ENCODE measurements around the gene STIM1. TPM values are rescaled to one million over a fixed set of nuclear protein-coding genes. Genes with fewer than 3 reads are reported as not detected.
A peak's percentile ranks its signal among the peaks of the same experiment; 100 is the strongest.

STIM1 gene
- total and polyA plus RNA-seq, 10 of the 15 experiments (the other 5 are each of a cell fraction or from before 2014, with no cell fraction given) = 8.6 to 57.7 (median 29.3) TPM

GRCh38 chr11:3838504-3838903, 17.0 kb upstream of the STIM1 start:
- intact Hi-C loops (cut with micrococcal nuclease; ENCODE audit: unreplicated experiment) (no loop called here), in situ Hi-C loops (cut with MboI) (loop anchor here (25.0 kb wide), 1 partner anchor 549 kb away; the partner anchor contains the start of gene TRIM21)
- Histone ChIP-seq H3K4me2 (ENCODE audit: control insufficient read depth, insufficient read depth) (peak overlapping the region; percentile 43), H3K27ac (ENCODE audit: control insufficient read depth, insufficient read depth) (peak overlapping the region; percentile 82), H3K9me3 (replicated peaks; ENCODE audit: control insufficient read depth, insufficient read depth, low read length) (no peaks in the 10 kb centered on the region), H3K79me2 (ENCODE audit: control insufficient read depth, insufficient read depth, low read length) (peaks cover 72% of the 10 kb centered on the region), H3K4me1 (ENCODE audit: control insufficient read depth, insufficient read depth, low read length) (peaks cover 36% of the 10 kb centered on the region), H3K36me3 (ENCODE audit: control insufficient read depth in 2 of 2, insufficient read depth in 2 of 2, low read length in 1 of 2) (peaks cover 2 to 13% of the 10 kb centered on the region in 2 experiments; a peak in 2 of 4 replicates), H3K4me3 (peak overlapping the region; percentile 98), H2AFZ (ENCODE audit: control insufficient read depth, low read depth, low read length) (no peak overlapping the region), H3K9ac (ENCODE audit: control insufficient read depth, insufficient read depth, low read length) (peak overlapping the region; percentile 89), H3K27me3 (replicated peaks in 1 of 2; ENCODE audit: control insufficient read depth in 2 of 2, insufficient read depth in 2 of 2, low read length in 1 of 2) (no peaks in the 10 kb centered on the region), H4K20me1 (ENCODE audit: control insufficient read depth, insufficient read depth) (no peaks in the 10 kb centered on the region)
- no peak for FAIRE-seq
- RAD21 ChIA-PET (ENCODE audit: unreplicated experiment) = interaction anchor here (0.7 to 12.7 kb wide), 13 partner anchors 13 to 234 kb away, joined by 3 to 304 read pairs (median 7); partner anchors contain the start of genes NUP98, PGAP2 and STIM1
- TF ChIP-seq USF1 (IDR thresholded peaks at IDR 0.05; ENCODE audit: borderline replicate concordance, extremely low read length, insufficient read depth, low read depth, low read length) = no peak
- no peak for TF ChIP-seq FOXM1 (IDR thresholded peaks at IDR 0.05; ENCODE audit: low read depth, low read length)
- no peak for TF ChIP-seq HSF1 (IDR thresholded peaks at IDR 0.05; ENCODE audit: low read depth, low read length)
- no peak for TF ChIP-seq NR2C1 (IDR thresholded peaks at IDR 0.05)
- no peak for TF ChIP-seq MTA3 (IDR thresholded peaks at IDR 0.05; ENCODE audit: borderline replicate concordance, low read length)
- peak; percentile 24; the same call in 1 of the 2 replicates for TF ChIP-seq EED (IDR thresholded peaks at IDR 0.05; ENCODE audit: low read depth)
- TF ChIP-seq IKZF2 (IDR thresholded peaks at IDR 0.05) = no peak
- no peak for TF ChIP-seq ZSCAN29 (IDR thresholded peaks at IDR 0.05)
- TF ChIP-seq SKIL (IDR thresholded peaks at IDR 0.05; ENCODE audit: low read depth, poor library complexity, severe bottlenecking) = no peak
- no peak for TF ChIP-seq MEF2A (IDR thresholded peaks at IDR 0.05; ENCODE audit: insufficient read depth, low read depth, low read length)
- no peak for TF ChIP-seq TAF1 (IDR thresholded peaks at IDR 0.05; ENCODE audit: borderline replicate concordance, low read depth, low read length)
- TF ChIP-seq ZBTB4 (CRISPR knock-in tag; IDR thresholded peaks at IDR 0.05) = no peak
- no peak for TF ChIP-seq SMARCA5 (IDR thresholded peaks at IDR 0.05)
- TF ChIP-seq SPI1 (IDR thresholded peaks at IDR 0.05; ENCODE audit: borderline replicate concordance, insufficient read depth, low read depth, low read length) = peak; percentile 47; the same call in 1 of the 2 replicates
- ATAC-seq = no peak
- 11% methylated on average over 2 of the region's 2 CpGs for WGBS (ENCODE audit: insufficient coverage, insufficient replicate concordance, low lambda C conversion rate, missing lambda C conversion rate)
- DNase-seq (ENCODE audit: low read depth, low spot score) = no peak
- CTCF ChIA-PET = interaction anchor here (1.5 to 39.6 kb wide), 5 partner anchors 10 to 231 kb away, joined by 3 to 1047 read pairs (median 14); partner anchors contain the start of genes PGAP2 and STIM1
- SMC1A ChIA-PET (ENCODE audit: uncharacterized antibody, unreplicated experiment) = interaction anchor here (1.1 to 12.4 kb wide), 14 partner anchors 12 to 259 kb away, joined by 3 to 188 read pairs (median 6); partner anchors contain the start of genes PGAP2 and STIM1
- no TSS peak for BruUV-seq (replicated peaks)
- POLR2A ChIA-PET = interaction anchor here (1.1 to 12.0 kb wide), 8 partner anchors 15 to 89 kb away, joined by 3 to 242 read pairs (median 6); partner anchors contain the start of genes NUP98 and STIM1

All from GM12878 (cell line).